Ascending aorta (tissue), 2 donors: ENCODE results near the gene LCA5L. TPM values are rescaled to one million over a fixed set of nuclear protein-coding genes. Genes with fewer than 3 reads are reported as not detected.
"Not testable (repeated sequence)": the region's sequence is repeated elsewhere in the genome, so short reads cannot be mapped to it uniquely, and the experiment has no call there.

Experiments
- DNase-seq, 2 donors: peaks; one replicate each; pipeline ENCODE4 v3.0.0-alpha.2; 2019; ENCODE audit warnings: low spot score in 2 of 2
- H3K27ac ChIP-seq, 2 donors: fragments of 200-600 bp; sonication (generic); one replicate each; pipeline ENCODE4 v1.5.1; 2016 to 2017; ENCODE audit warnings: mild to moderate bottlenecking in 1 of 2
- H3K27me3 ChIP-seq: fragments of 200-600 bp; sonication (generic); one replicate; pipeline ENCODE4 v1.5.1; 2017
- H3K36me3 ChIP-seq, 2 donors: fragments of 200-600 bp; sonication (generic); one replicate each; pipeline ENCODE4 v1.5.1; 2016
- H3K4me1 ChIP-seq, 2 donors: fragments of 200-600 bp; sonication (generic); one replicate each; pipeline ENCODE4 v1.5.1; 2016 to 2017; ENCODE audit warnings: mild to moderate bottlenecking in 1 of 2
- H3K4me3 ChIP-seq, 2 donors: fragments of 200-600 bp; sonication (generic); one replicate each; pipeline ENCODE4 v1.5.1; 2016 to 2017; ENCODE audit warnings: mild to moderate bottlenecking in 1 of 2
- H3K9me3 ChIP-seq, 2 donors: fragments of 200-600 bp; sonication (generic); one replicate each; pipeline ENCODE4 v1.5.1; 2016
- intact Hi-C: fragments of 100-400 bp; cut with DNase I; formaldehyde crosslinking; loops from one replicate; pipeline ENCODE4 v1.15.1; 2023
- total RNA-seq: library from RNA; depleted of rRNA; stranded (reverse); fragments of >200 nt; gene quantifications from one replicate; pipeline ENCODE4 v1.1.0, GENCODE V29; 2016
- TF ChIP-seq, protein P1 (sequence below), 3 experiments: fragments of 200-600 bp in 2 of 3; fragments of 450-650 bp in 1 of 3; sonication (generic) in 2 of 3; IDR thresholded peaks; one replicate each; pipeline ENCODE4 v1.5.1; 2016 to 2019; ENCODE audit warnings: antibody characterized with exemption in 3 of 3, mild to moderate bottlenecking in 1 of 3, moderate library complexity in 1 of 3

Gene LCA5L
- total RNA-seq, 1 donor from 2014 or later, result not detected

DNA sequence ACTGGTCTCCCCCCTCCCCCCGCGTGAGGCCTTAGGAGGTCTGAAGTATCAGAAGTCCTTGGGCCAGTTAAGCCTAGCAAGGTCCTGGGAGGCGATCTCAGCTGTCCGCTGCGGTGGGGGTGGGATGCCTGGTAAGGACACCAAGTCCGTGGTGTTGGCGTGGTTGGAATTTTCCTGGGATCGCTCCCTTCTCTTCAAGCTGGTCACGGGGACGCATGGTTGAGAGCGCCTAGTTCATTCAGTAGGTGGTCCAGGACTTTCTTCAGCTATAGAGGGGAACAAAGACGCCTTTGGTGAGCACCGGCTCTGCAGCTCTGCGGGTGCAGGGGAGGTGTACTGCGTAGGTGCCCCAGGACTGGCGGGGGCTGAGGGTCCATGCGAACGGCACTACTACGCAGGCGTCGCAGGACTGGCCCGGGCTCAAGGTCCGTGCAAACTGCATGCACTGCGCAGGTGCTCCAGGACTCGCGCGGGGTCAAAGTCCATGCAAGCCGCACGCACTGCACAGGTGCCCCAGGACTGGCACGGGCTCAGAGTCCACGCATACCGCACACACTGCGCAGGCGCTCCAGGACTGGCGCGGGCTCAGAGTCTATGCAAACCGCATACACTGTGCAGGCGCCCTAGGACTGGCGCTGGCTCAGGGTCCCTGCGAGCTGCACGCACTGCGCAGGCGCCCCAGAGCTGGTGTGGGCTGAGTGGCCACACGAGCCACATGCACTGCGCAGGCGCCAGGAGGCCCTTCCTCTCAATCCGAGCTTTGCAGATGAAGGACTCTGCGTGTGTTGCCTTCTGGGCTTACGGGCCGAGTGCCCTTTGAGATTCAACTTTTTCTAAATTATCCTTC is 60.1 kb downstream of the LCA5L start:
- TF ChIP-seq, protein P1, sequence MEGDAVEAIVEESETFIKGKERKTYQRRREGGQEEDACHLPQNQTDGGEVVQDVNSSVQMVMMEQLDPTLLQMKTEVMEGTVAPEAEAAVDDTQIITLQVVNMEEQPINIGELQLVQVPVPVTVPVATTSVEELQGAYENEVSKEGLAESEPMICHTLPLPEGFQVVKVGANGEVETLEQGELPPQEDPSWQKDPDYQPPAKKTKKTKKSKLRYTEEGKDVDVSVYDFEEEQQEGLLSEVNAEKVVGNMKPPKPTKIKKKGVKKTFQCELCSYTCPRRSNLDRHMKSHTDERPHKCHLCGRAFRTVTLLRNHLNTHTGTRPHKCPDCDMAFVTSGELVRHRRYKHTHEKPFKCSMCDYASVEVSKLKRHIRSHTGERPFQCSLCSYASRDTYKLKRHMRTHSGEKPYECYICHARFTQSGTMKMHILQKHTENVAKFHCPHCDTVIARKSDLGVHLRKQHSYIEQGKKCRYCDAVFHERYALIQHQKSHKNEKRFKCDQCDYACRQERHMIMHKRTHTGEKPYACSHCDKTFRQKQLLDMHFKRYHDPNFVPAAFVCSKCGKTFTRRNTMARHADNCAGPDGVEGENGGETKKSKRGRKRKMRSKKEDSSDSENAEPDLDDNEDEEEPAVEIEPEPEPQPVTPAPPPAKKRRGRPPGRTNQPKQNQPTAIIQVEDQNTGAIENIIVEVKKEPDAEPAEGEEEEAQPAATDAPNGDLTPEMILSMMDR (IDR thresholded peaks at IDR 0.05), result no peak
- intact Hi-C loops, result loop anchor here (10.0 kb wide), 1 partner anchor 201 kb away; the partner anchor contains the start of gene PSMG1
- Histone ChIP-seq H3K9me3 (no peaks in the 10 kb centered on the region), H3K4me1 (peaks cover 4 to 36% of the 10 kb centered on the region in 2 donors), H3K27me3 (no peaks in the 10 kb centered on the region), H3K36me3 (no peaks in the 10 kb centered on the region), H3K27ac (peak overlapping the region; percentile 36 to 42), H3K4me3 (peak overlapping the region; percentile 46 to 56)
- peak; percentile 29 to 79 for DNase-seq

DNA sequence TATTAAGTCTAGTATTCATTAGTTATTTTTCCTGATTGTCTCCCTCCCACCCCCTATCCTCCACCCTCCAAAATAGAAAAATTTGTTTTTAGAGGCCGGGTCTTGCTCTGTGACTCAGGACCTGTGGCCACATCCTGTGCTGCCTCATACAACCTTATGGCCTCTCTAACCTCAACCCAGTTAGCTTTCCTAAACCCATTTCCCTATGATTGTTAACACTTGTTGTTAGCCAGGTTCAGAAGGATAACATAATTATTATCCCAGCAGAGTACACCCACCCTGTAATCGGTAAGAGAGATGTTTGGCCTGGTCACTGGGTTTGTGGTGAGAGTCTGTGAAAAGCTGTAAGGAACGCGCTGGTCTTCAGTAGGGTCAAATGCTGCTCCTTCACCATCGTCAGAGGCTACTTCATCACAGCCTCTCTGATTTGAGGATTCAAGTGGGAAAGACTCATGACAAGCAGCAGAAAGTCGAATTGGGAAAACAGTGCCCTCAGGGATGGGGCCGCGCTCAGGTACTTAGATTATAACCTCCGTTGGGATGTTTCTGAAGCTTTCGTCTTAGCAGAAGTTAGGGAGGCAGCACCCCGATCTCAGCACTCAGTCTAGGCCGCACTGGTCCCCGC is 60.8 kb downstream of the LCA5L start:
- H3K4me1 ChIP-seq, result peaks cover 4 to 32% of the 10 kb centered on the region in 2 donors
- no peak overlapping the region for H3K4me3 ChIP-seq
- no peaks in the 10 kb centered on the region for H3K9me3 ChIP-seq
- peak overlapping the region in 1 of 2 donors; percentile 2 for H3K27ac ChIP-seq
- TF ChIP-seq, protein P1 (IDR thresholded peaks at IDR 0.05), result no peak
- intact Hi-C loops, result loop anchor here (10.0 kb wide), 1 partner anchor 200 kb away; the partner anchor contains the start of gene PSMG1
- DNase-seq, result no peak
- H3K27me3 ChIP-seq, result no peaks in the 10 kb centered on the region
- no peaks in the 10 kb centered on the region for H3K36me3 ChIP-seq

DNA sequence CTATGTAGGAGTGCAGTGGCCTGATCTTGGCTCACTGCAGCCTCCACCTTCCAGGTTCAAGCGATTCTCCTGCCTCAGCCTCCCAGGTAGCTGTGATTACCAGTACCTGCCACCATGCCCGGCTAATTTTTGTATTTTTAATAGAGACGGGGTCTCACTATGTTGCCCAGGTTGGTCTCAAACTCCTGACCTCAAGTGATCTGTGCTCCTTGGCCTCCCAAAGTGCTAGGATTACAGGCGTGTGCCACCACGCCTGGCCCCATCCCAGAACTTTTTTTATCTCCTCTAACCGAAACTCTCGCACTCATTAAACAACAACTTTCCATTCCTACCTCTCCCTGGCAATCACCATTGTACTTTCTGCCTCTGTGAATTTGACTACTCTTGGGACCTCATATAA is 63.5 kb downstream of the LCA5L start:
- peaks cover 0 to 18% of the 10 kb centered on the region in 2 donors for H3K4me1 ChIP-seq
- H3K9me3 ChIP-seq, H3K27me3 ChIP-seq, H3K36me3 ChIP-seq, H3K27ac ChIP-seq, H3K4me3 ChIP-seq, DNase-seq: not testable (repeated sequence)
- intact Hi-C loops, result loop anchor here (10.0 kb wide), 1 partner anchor 197 kb away; the partner anchor contains the start of gene PSMG1

DNA sequence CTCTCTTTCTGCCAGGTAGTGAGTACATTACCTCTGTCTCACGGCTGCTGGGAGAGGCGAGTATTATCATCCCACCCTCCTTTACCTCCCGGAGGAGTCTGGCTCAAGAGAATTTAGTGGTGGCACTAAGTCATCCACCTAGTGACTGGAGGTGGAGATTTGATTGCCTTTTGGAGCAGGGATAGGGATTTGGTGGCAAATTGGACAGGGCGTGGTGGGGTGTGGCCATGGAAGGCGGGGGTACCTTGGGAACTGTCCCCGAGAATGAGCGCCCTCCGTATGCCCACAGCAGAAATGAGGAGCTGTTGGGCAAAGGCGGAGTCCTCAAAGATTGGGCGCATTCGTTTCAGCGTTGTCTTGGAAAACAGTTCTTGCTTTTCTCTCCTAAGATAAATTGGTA is 64.6 kb downstream of the LCA5L start:
- Histone ChIP-seq H3K4me1 (peaks cover 0 to 13% of the 10 kb centered on the region in 2 donors), H3K27ac (peak overlapping the region; percentile 95 to 96), H3K9me3 (no peaks in the 10 kb centered on the region), H3K36me3 (no peaks in the 10 kb centered on the region), H3K27me3 (no peaks in the 10 kb centered on the region), H3K4me3 (peak overlapping the region; percentile 79 to 85)
- DNase-seq, result no peak
- TF ChIP-seq, protein P1 (IDR thresholded peaks at IDR 0.05), result no peak
- intact Hi-C loops, result loop anchor here (2.0 to 10.0 kb wide), 2 partner anchors 64 to 196 kb away; partner anchors contain the start of genes LCA5L and PSMG1

DNA sequence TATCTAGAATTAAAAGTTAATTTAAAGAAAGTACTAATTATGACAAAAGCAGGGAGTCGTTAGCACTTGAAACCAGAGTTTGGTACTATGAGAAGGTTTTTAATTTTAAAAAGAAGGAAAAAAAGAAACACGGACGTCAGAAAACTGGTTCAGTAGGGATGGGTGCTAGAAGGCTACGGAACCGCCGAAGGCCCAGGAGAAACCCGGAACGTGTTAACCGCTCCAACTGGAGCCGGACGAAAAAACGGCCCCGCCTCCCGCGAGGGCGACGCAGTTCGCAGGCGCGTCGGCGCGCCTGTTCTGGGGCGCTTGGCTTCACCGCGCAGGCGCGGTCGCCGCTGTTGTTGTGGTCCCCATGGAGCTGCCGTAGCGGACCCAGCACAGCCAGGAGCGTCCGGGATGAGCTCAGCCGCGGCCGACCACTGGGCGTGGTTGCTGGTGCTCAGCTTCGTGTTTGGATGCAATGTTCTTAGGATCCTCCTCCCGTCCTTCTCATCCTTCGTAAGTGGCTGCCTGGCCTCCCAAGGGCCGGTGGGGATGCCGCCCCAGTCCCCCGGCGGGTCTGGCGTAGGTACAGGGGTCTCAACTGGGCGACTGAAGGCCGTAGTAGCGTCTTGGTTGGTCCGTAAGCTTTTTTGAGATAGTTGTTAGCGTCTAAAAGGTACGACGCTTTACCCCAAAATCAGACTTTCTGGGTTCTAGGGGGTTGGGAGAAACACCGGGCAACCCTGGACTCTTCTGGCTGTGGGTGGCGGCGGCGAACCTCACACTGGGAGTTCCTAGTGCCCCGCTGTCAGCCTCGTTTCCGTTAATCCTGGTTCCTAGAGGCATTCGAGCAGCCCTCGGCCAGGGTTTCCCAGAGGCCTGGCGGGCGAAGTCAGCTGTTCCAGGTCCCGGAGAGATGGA is 65.3 kb downstream of the LCA5L start:
- intact Hi-C loops, result loop anchor here (2.0 to 10.0 kb wide), 2 partner anchors 65 to 195 kb away; partner anchors contain the start of genes LCA5L and PSMG1
- H3K9me3 ChIP-seq, result no peaks in the 10 kb centered on the region

More for the DNA sequence above, 65.3 kb downstream of the LCA5L start:
- peak; percentile 87 to 98 for DNase-seq
- peak overlapping the region; percentile 95 to 96 for H3K27ac ChIP-seq
- TF ChIP-seq, protein P1 (IDR thresholded peaks at IDR 0.05), result no peak
- H3K4me1 ChIP-seq, result peaks cover 0 to 8% of the 10 kb centered on the region in 2 donors
- H3K27me3 ChIP-seq, result no peaks in the 10 kb centered on the region
- no peaks in the 10 kb centered on the region for H3K36me3 ChIP-seq
- peak overlapping the region; percentile 79 to 85 for H3K4me3 ChIP-seq
